GM18861 (cell line): ENCODE results near the gene KIF1C.

Source experiments
- ATAC-seq: cut with Tn5 transposase; IDR thresholded peaks from one replicate; pipeline ENCODE4 v1.9.1; 2021; ENCODE audit not compliant: unreplicated experiment

The KIF1C gene

GRCh38 chr17:4997302-4998026 is at the start of gene KIF1C, which contains the start of gene INCA1:
Gene KIF1C (plus strand): TSS chr17:4997950. CDS start chr17:5000247, 2,297 bp downstream.
Gene INCA1 (minus strand): TSS chr17:4997522. CDS start chr17:4994437, 3,085 bp downstream.
- ATAC-seq = peak; percentile 72

- ATAC-seq = no peak
These were observed 49.4 kb upstream of the KIF1C start, which contains the start of gene PFN1 for GRCh38 chr17:4948166-4948930. Gene PFN1 (minus strand): TSS chr17:4948530. CDS start chr17:4948394, 136 bp downstream.

GRCh38 chr17:4948931-4949320 is 48.8 kb upstream of the KIF1C start:
- no peak for ATAC-seq

- ATAC-seq = no peak
These were observed 48.3 kb upstream of the KIF1C start for GRCh38 chr17:4949321-4950074.

- no peak for ATAC-seq
These were observed 47.5 kb upstream of the KIF1C start for GRCh38 chr17:4950075-4950745.

GRCh38 chr17:4950746-4951204 is 47.0 kb upstream of the KIF1C start, which contains the start of gene ENO3:
Gene ENO3 (plus strand): TSS chr17:4951119. CDS start chr17:4951830, 711 bp downstream.
- no peak for ATAC-seq

GRCh38 chr17:4951486-4951885 is 46.3 kb upstream of the KIF1C start:
- ATAC-seq = no peak

- ATAC-seq = no peak
These were observed 44.2 kb upstream of the KIF1C start for GRCh38 chr17:4953451-4953961.

- no peak for ATAC-seq
These were observed 42.7 kb upstream of the KIF1C start for GRCh38 chr17:4955091-4955490.

GRCh38 chr17:4956493-4957061 is 41.2 kb upstream of the KIF1C start:
- ATAC-seq = no peak

GRCh38 chr17:4958102-4958501 is 39.6 kb upstream of the KIF1C start:
- ATAC-seq = no peak

GRCh38 chr17:4959261-4959965 is 38.3 kb upstream of the KIF1C start:
- ATAC-seq = no peak

- ATAC-seq = no peak
These were observed 37.3 kb upstream of the KIF1C start for GRCh38 chr17:4960279-4960922.

- no peak for ATAC-seq
These were observed 32.3 kb upstream of the KIF1C start for GRCh38 chr17:4965311-4965986.

GRCh38 chr17:4966844-4967538 is 30.8 kb upstream of the KIF1C start:
- ATAC-seq = peak; percentile 71

- ATAC-seq = peak; percentile 45
These were observed 29.9 kb upstream of the KIF1C start, which contains the start of gene SPAG7 for GRCh38 chr17:4967539-4968485. Gene SPAG7 (minus strand): TSS chr17:4967817. CDS start chr17:4967804, 13 bp downstream.
